Activated CD4-positive, alpha-beta T cell treated with anti-CD3 and anti-CD28 coated beads for 24 hours (primary cell): ENCODE results near the gene CCNQ.
"Not testable (repeated sequence)": the region's sequence is repeated elsewhere in the genome, so short reads cannot be mapped to it uniquely, and the experiment has no call there.

Source experiments
- DNase-seq, 2 donors: peaks; one replicate each; pipeline ENCODE4 v3.0.0-alpha.2; 2020; ENCODE audit warnings: low read depth in 2 of 2

The CCNQ gene

GRCh38 chrX:153623310-153624029, 24.5 kb upstream of the CCNQ start:
- no peak for DNase-seq

- DNase-seq: no peak
Observed at GRCh38 chrX:153622661-153623309, 23.8 kb upstream of the CCNQ start.

GRCh38 chrX:153621949-153622598, 23.1 kb upstream of the CCNQ start:
- no peak for DNase-seq

GRCh38 chrX:153620576-153620975, 21.6 kb upstream of the CCNQ start:
- no peak for DNase-seq

GRCh38 chrX:153614818-153615217, 15.9 kb upstream of the CCNQ start:
- DNase-seq: no peak

- DNase-seq: no peak
Observed at GRCh38 chrX:153612413-153612812, 13.5 kb upstream of the CCNQ start.

GRCh38 chrX:153611298-153612095, 12.6 kb upstream of the CCNQ start:
- no peak for DNase-seq

- no peak for DNase-seq
Observed at GRCh38 chrX:153610836-153611213, 11.9 kb upstream of the CCNQ start.

DNA sequence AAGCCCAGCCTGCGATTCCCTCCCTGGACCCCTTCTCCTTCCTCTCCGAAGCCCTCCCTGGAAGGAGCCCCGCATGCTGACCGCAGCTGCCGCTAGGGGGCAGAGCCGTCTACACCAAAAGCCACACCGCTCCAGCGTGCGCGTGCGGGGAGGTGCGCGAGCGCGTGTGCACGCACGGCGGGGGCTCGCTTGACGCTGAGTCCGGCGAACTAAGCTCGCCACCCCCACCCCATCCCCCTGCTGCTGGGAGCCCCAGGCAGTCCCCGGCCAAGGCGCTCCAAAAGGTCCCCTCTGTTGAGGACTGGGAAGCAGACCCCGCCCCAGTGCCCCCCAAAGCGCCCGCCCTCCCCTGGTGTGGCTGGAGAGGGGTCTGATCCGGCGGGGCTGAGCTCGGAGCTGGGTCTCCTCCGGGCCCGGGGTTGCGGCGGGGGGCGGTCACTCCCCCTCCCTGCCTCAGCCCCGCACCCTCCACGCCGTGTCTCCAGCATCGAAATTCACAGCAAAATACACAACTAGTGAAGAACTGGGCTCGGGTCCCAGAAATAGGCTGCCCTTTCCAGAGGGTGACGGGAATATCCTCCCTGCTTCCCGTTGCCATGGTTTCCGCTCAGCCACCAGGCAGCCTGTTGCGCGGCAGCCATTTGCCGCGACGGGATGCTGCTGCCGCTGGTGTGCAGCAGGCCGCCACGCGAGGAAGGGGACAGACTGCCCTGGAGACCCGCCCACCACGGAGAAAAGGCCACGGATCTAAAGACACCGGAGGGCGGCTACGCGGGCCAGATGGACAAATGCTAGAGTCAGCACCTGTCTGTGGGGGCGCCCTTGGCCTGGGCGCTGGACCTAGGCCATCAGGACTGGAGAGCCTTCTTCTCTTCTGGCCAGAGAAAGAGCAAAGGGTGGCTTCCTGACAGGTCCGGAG, 11.2 kb upstream of the CCNQ start:
- peak; percentile 64 to 65 for DNase-seq

GRCh38 chrX:153608806-153609205, 9.9 kb upstream of the CCNQ start:
- DNase-seq: no peak

DNA sequence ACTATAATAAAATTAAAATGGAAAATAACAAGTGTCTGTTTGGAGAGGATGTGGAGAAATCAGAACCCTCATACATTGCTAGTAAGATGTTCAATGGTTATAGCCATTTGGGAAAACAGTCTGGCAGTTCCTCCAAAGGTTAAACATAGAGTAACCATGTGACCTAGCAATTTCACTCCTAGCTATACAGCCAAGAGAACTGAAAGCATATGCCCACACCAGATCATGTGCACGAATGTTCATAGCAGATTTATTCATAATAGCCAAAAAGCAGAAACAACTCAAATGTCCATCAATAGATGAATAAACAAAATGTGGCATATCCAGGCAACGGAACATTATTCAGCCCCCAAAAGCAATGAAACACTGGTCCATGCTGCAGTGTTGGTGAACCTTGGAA, 9.4 kb upstream of the CCNQ start:
- no peak for DNase-seq

DNA sequence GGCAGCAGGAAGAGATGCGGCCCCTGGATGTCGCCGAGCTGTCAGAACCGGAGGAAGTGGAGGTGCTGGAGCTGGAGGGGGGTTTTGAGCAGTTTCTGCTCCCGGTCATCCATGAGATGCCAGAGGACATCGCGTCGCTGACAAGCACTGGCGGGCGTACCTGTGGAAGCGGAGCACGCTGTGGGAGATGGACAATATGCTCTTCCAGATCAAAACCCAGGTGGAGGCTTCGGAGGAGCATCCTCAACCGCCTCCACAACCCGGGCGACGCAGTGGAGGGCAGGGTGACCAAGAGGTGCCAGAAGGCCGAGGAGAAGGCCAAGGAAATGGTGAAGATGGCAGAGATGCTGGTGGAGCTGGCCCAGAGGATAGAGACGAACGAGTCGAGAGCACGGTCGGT, 7.6 kb upstream of the CCNQ start:
- DNase-seq: no peak

GRCh38 chrX:153604666-153605380, 5.9 kb upstream of the CCNQ start:
- not testable (repeated sequence) for DNase-seq

GRCh38 chrX:153603131-153603656, 4.3 kb upstream of the CCNQ start:
- no peak for DNase-seq

DNA sequence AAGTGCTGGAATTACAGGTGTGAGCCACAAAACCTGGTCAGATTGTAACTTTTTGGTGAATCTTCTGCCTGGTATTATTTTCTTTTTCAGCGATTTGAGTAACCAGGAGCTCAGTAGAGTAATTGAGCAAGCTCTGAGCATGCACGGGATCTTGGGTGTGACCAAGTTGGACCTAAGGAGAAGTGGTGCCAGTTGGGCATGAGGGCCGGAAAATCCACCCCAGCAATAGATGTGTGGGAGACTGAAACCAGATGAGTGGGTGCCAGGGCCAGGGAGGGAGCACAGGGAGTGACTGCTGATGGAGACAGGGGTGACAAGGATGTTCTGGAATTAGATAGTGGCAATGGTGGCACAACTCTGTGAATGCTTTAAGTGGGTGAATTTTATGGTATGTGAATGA, 3.7 kb upstream of the CCNQ start:
- DNase-seq: no peak

DNA sequence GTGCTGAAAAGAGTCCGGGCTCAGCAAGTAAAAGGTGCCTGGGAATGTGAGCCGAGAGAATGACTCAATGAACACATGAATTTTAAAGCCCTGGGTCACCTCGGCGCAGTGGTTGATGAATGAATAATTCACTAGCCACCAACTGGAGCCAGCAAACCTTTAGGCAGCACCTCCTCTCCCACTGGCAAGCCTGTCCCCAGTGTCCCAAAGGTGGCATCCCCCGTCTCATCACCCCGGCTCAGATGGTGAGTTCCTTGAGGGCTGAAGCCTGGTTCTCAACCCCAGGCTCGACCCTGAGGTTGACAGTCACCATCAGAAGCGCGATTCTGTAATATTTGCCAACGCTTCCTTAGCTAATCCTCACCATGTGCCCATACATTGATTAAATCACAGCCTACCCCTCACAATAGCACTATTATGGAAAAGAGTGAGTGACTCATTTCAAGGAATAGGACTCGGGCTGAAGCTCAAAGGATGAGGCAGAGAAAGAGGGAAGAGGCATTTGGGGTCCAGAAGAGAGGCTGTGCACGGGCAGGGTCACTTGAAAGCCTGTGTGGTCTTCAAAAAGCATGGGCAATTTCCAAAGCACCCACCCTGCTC, 2.7 kb upstream of the CCNQ start:
- DNase-seq: no peak

DNA sequence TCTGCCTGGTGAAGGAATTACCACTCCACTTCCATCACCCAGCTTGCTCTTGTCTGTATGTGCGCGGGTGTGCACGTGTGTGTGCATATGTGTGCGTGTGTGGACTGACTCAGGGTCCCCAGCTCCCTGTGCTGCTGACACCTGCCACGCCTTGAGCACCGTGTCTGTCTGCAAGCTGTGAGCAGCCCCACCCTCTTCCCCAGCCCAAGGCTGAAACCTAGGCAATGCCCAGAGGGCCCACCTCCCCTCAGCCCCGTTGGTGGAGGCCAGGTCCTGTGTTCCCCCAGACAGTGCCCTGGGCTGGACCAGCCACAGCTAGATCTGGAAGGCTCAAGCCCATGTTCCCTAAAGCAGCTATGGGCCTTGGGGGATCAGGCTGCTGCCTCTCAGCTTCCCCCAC, 2.0 kb upstream of the CCNQ start:
- DNase-seq: no peak

DNA sequence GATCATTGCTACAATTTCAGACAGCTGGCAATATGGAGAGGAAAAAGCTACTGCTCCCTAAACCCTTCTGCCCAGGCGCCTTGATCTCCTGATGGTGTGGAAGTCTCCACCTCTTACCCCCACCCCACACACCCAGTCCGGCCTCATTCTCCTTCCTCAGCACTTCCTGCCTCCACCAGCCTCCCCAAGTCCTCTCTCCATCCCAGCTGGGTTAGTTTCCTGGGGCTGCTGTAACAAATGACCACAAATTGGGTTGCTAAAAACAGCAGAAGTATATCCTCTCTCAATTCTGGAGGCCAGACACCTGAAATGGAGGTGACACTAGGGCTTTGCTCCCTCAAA, 1.1 kb upstream of the CCNQ start:
- DNase-seq: no peak

- peak; percentile 70 to 73 for DNase-seq
Observed at GRCh38 chrX:153599192-153600031, 473 bp upstream of the CCNQ start.
